ENCODE measurements around the gene SPRN.
"Not testable (repeated sequence)": the region's sequence is repeated elsewhere in the genome, so short reads cannot be mapped to it uniquely, and the experiment has no call there.

SPRN gene

GRCh38 chr10:133456041-133456951 is 31.9 kb upstream of the SPRN start:
- FAIRE-seq = no peak

GRCh38 chr10:133455611-133456031 is 31.2 kb upstream of the SPRN start:
- FAIRE-seq = no peak

DNA sequence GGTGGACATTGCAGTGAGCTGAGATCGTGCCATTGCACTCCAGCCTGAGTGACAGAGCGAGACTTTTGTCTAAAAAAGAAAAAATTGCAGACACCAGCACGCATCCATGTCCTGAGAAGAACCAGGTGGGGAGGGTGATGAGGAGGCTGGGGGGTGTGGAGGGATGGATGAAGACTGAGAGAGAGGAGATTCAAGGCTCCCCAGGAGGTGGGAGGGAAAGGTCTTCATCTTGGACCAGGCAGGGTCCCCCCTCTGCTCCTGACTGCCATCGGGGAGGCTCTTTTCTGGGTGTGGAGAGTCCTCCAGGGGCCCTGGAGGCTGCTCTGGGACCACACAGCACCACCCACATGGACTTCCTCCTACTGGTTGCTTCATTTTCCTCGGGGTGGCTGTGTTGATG is 30.8 kb upstream of the SPRN start:
- no peak for FAIRE-seq

DNA sequence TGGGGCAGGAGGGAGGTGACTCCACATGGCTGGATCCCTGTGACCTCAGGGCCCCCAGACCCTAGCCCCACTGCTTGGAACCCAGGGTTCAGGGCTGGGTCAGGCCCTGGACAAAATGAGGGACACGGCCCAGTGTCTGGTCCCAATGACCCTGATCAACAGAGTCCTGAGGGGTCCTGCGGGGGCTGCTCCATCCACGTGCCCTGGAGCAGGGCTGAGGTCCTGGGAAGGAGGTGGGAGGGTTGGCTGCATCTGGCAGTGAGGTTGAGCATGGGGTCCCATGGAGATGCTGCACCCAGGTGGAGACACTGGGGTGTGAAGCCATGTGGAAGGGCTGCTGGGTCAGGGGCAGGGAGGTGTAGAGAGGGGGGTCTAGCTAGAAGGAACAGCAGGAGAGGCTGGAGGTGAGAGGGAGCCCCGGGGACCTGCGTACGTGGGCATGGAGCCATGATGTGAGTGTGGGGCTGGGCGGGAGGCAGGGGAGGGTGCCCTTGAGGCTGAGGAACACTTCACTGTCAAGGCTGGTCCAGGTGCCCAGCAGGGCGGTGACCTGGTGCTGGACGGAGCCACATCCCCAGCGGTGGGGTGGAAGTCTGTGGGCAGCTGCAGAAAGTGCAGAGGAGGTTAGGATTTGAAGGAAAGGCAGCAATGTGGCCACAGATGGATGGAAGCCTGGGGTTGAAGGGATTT is 29.9 kb upstream of the SPRN start:
- no peak for FAIRE-seq

- FAIRE-seq = no peak
These were observed 29.2 kb upstream of the SPRN start, which contains the start of gene SCART1 for GRCh38 chr10:133453516-133454203. Gene SCART1 (plus strand): TSS chr10:133453945. CDS start chr10:133453998, 53 bp downstream.

GRCh38 chr10:133452453-133452852 is 28.0 kb upstream of the SPRN start:
- no peak for FAIRE-seq

- FAIRE-seq = no peak
These were observed 26.9 kb upstream of the SPRN start for GRCh38 chr10:133451346-133451745.

- no peak for FAIRE-seq
These were observed 23.7 kb upstream of the SPRN start for GRCh38 chr10:133448120-133448519.

- no peak for FAIRE-seq
These were observed 22.6 kb upstream of the SPRN start for GRCh38 chr10:133446979-133447378.

GRCh38 chr10:133445751-133446708 is 21.6 kb upstream of the SPRN start:
- FAIRE-seq = no peak

DNA sequence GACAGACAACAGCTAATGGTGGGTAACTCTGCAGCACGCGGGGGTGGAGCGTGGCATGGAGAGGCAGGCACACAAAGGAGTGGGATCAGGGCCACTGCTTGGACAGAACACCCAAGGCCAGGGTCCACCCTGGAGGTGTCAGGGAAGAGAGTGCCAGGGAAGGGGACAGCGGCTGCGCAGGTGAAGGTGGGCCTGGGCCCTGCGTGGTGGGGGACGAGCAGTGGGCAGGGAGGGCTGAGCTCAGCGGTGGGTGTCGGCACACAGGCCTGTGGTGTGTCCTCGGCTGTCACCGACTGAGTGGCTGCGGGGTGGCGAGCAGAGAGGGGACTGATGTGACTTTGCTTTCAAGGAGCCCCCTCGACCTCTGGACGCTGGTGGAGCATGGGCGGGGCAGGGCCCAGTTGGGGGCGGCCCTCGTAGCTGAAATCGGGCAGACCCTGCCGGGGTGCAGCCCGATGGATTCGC is 20.9 kb upstream of the SPRN start:
- no peak for FAIRE-seq

DNA sequence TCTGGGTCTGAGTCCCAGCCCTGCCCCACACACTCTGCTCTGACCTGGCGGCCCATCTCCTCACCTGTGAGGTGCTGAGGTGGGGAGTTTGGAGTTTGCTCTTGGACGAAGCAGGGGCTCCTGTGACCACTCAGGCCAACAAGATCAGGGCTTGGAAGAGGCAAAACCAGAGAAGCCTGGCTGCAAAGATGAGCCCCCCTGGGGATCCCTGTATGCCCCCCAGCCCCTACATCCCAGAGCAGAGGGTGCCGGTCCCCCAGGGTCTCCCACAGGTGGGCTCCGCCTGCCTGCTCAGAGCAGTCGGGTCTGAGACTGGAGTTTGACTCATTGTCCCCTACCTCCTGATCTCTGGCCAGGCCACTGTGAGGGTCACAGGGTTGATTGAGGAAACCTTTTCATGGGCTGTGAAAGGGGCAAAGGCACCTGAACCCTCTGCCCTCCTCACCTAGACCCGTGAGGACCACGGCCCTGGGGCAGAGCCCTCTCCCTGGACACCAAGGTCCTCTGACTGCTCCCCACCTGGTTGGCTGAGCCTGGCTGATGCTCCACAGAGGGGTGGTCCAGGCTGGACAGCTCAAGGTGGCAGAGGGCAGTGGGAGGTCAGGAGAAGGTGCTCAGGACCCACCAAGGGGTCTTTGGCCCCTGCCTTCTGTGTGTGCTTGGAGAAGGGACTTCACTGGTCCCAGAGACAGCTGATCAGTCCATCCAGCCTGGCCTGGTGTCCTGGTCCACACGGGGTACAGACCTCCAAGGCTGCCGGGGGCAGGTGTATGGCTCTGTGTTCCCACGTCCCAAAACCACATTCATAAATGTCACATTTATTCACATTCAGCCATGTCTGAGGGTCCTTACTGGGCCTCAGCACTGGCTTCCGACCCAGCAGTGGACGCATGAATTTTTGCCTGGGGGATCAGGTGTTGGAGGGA is 20.2 kb upstream of the SPRN start:
- FAIRE-seq = no peak

DNA sequence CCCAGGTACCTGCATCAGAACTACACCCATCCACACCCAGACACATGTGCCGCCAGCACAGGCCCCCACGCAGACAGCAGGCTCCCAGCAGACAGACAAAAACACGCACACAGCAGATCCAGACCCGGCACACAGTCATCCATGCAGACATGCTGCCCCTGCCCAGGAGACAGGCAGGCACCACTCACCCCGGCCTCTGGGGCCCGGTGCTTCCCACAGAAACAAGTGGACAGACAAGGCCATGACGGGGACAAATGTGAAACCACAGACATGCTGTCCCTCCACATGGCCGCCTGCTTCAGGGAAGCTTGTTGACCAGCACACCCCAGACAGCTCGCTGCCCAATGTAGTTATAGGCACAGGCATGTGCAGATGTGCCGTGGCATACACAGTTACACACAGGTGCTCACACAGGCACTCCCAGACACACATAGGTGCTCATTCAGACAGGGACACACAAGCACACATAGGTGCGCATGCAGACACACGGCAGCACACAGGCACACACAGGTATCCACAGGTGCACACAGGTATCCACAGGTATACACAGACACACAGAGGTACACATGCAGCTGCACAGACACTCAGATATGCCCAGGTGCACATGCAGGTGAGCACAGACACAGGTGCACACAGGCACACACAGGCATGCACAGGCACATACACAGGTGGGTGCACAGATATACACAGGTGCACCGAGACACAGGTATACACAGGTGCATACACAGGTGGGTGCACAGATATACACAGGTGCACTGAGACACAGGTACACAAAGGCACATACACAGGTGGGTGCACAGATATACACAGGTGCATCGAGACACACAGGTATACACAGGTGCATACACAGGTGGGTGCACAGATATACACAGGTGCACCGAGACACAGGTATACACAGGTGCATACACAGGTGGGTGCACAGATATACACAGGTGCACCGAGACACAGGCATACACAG is 18.8 kb upstream of the SPRN start:
- no peak for FAIRE-seq

GRCh38 chr10:133442191-133442966 is 18.0 kb upstream of the SPRN start:
- no peak for FAIRE-seq

GRCh38 chr10:133441780-133442179 is 17.4 kb upstream of the SPRN start:
- FAIRE-seq = no peak

DNA sequence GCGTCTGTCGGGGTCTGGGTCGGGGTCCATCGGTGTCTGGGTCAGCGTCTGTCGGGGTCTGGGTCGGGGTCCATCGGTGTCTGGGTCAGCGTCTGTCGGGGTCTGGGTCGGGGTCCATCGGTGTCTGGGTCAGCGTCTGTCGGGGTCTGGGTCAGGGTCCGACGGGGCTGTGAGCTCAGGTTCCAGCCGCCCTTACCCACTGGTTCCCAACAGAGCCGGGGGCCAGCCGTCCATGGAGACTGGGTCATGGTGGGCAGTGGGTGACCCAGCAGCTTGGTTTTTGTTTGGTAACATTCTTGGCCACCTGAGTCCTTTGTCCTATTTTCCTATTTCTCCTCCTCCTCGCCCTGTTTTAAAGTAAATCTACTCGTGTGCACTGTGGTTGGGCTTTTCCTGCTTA is 16.9 kb upstream of the SPRN start:
- not testable (repeated sequence) for FAIRE-seq

GRCh38 chr10:133440633-133441285 is 16.3 kb upstream of the SPRN start:
- no peak for FAIRE-seq

Measured in endometrium (tissue), 2 donors.